CD4-positive, alpha-beta T cell treated with Interleukin-15 for 1 hour (primary cell): Measurements from ENCODE around the gene CROCC2.

Source experiments
- DNase-seq: peaks from one replicate; pipeline ENCODE4 v3.0.0-alpha.2; 2020

CROCC2 gene

DNA sequence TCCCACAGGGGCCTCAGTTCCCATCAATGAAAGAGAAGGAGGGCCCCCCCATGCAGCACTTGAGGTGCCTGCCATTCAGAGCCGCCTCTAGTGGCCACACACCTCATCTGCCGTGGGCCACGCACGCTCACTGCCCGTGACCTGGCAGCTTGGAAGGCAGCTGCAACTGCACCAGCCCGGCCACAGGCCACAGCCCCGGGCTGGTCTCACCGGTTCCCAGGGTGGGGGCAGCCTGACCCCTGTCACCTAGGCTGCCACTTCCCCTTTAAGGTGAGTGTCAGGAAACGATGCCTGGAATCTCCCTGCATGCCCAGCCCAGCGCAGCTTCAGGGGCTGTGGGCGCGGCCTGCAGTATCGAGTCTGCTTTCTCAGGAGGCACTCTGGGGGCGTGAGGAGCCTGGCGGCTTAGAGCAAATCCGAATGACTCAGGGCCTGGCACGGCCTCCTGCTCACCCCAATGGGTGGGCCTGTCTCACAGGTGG, 12.7 kb upstream of the CROCC2 start:
- no peak for DNase-seq

DNA sequence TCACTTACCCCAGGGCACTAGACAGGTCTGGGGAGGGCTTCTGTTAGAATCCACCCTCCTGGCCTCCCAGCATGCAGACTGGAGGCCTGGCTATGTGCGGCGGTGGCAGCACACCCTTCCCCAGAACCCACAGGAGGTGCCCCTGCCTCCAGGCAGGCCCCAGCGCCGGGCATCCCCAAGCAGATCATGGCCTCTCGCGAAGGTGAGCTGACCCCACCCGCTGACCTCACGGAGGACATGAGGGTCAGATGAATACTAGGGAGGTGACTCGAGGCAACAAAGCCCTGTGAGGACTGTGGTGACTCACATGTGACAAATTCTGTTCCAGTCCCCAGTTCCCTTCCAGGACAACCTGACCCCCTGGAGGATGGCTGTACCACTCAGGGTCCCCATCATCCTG, 12.1 kb upstream of the CROCC2 start:
- DNase-seq, result no peak

DNA sequence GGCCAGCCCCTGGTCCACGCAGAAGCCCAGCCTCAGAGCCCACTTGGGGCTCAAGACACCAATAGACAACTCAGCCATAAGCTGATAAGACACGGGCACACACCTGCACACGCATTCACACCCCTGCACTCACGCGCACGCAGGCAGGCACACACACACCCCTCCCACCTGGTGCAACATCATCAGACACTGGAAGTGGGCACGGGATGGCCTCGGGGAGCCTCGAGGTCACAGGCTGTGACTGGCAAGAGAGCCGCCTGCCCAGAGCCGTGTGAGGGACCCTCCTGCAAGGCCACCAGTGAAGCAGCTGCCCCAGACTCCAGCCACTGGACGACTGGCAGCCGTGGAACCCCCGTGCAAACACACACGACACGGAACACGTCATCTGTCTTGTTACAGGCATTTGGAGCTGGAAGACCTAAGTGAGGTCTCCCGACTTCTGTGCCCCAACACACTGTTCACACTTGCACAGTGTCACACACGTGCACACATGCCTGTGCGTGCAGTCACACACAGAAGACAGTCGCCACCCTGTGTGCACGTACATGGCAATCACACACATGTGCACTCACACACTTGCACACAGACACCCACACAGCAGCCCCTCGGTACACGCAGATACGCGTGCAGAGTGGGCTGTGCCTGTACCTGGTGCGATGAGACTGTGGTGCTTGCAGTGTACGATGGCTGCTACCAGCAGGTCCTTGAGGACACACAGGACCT, 11.1 kb upstream of the CROCC2 start:
- no peak for DNase-seq

DNA sequence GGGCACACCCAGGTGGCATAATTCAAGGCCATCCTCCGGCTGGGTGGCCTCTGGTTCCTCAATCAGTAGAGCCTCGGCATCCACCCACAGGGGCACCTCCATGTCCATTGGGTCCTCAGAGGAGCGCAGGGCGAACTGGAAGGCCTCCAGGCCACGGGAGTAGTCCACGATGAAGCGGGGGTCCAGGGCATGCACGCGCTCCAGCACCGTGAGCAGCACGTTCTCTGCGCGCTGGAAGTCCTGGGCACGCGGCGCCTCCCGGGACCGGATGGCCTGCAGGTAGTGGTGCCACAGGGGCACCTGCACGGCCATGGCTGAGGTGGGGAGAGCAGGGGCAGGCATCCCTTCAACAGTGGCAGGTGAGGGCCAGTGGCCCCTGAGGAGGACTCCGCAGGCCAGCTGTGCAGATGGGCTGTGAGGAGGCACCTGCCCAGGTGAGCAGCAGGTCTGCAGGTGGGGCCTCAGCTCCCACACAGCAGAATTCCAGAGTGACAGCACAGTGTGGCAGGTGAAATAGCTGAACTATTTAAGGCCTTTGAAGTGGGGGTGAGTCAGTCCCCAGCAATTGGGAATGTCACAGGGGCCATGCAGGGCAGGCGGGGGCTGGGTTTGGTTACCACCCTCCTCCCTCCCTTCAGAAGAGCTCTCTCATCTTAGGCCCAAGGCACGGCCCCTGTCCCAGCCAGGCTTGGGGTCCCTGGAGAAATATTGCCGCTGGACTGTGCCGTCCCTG, 10.3 kb upstream of the CROCC2 start, which contains the start of gene MAB21L4:
MAB21L4 (minus strand) TSS at position 501 of the 733 bp plus-strand sequence; CDS start at position 342, 159 bp downstream.
- DNase-seq, result no peak

GRCh38 chr2:240896394-240896793, 9.7 kb upstream of the CROCC2 start:
- DNase-seq, result no peak

- DNase-seq, result no peak
Observed at GRCh38 chr2:240896871-240897692, 9.1 kb upstream of the CROCC2 start.

GRCh38 chr2:240898108-240898730, 7.9 kb upstream of the CROCC2 start:
- no peak for DNase-seq

GRCh38 chr2:240898731-240899467, 7.2 kb upstream of the CROCC2 start:
- no peak for DNase-seq

GRCh38 chr2:240899468-240899865, 6.7 kb upstream of the CROCC2 start:
- no peak for DNase-seq

DNA sequence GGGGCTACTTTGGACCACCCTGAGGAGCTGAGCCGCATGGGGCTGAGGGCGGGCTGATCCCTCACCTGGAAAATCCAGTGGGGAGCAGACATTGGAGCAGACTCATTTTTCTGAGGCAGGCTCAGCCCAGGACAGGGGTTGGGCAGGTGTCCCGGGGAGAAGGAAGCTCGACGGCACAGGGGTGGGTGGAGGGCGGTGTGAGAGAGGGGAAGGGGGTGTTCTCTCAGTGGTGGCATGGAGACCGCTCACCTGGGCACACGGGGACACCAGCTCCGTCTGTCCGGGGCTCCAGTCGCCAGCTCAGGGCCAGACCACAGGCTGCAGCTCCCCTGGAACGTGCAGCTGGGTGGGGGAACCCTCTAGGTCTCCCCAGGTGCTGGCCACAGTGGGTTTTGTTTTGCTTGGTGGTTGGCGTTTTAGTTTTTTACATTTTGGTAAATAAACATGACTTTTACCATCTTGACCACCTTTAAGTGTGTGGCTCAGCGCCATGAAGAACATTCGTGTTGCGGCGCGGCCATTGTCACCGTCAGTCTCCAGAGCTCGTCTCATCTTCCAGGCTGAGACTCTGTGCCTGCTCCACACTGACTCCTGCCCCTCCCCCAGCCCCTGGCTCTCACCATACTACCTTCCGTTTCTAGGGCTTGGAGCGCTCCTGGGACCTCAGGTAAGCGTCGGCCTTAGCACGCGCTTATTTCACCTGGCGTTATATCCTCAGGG, 5.8 kb upstream of the CROCC2 start:
- no peak for DNase-seq

- no peak for DNase-seq
Observed at GRCh38 chr2:240901986-240902614, 4.0 kb upstream of the CROCC2 start.

DNA sequence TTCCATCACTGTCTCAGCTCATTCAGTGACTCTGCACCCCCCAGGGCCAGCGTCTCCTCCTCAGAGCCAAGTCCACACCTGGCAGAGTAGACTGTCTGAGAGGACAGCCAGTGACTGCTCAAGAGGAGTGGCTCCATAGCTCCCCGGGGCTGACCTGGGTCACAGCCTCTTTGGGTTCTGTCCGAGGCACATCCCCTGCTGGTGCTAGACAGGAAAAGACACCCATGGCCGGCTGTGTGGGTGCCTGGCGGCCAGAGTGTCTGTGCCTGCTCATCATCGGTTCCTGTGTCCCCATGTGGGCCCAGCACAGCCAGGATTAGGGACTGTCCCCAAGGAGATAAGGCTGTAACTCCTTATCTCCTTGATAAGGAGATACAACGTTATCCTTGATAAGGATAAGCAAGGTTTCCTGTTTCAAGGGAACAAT, 3.5 kb upstream of the CROCC2 start:
- no peak for DNase-seq

- no peak for DNase-seq
Observed at GRCh38 chr2:240903191-240904060, 2.7 kb upstream of the CROCC2 start.

DNA sequence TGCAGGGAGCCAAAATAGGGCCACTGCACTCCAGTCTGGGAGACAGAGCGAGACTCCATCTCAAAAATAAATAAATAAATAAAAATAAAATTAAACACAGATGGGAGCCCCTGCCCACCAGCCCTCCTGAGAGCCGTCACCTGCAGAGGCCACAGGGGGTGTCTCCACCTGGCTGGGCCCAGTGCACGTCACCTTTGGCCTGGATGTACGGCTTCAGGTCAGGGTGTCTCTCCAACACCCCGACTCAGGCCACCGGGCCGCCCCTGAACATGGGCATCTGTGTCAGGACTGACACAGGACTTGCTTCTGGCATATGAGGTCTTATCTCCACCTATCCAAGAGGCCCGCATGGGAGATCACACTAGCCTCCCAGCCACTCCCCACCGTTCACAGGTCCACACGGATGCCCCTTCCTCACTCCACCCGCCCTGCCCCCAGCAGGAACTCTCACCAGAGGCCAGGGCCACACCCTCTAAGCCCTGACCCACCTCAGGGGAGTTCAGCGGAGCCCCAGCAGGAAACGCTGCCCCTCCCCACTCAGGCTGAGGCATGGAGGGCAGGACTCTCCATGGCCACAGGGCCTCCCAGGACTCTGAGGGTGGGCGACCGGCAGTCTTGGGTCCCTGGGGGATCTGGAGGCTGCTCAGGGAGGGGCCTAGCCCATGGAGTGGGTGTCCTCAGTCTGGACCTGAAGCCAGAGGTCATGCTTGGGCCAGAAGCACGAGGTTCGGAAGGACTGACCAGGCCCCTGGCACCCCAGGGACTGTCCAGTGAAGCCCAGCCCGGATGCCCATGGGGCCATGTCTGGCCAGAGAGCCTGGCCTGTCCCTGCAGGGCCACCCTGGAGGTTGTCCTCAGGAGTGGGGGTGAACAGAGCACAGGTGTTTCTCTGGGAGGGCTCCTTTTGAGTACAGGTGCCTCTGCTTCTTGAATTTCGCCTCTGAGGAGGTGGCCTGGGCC, 1.6 kb upstream of the CROCC2 start:
- no peak for DNase-seq

DNA sequence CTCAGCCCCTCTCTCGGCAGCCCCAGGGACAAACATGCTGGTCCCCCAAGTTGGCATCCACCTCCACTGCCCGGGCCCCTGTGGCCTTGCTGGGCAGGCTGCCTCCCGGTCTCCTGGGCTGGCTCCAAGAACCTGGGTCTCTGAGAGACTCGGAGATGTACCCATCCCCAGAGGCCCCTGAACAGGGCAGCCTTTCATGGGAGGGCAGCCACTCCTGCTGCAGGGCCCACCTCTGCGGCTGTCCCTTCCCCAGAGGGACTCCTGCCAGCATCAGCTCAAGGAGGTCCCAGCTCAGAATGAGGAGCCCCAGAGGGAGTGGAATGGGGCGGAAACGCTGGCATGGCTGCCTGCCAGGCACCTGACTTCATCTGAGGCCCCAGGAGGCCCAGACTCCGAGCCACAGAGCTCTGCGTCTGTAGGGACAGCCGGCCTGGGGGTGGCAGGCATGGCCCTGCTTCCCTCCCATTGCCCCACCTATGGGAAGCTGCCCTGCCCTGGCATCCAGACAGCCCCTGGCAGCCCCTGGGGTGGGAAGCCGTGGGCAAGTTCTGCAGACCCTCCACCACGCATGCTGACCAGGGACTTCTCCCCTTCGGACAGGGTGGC, 857 bp upstream of the CROCC2 start:
- no peak for DNase-seq

DNA sequence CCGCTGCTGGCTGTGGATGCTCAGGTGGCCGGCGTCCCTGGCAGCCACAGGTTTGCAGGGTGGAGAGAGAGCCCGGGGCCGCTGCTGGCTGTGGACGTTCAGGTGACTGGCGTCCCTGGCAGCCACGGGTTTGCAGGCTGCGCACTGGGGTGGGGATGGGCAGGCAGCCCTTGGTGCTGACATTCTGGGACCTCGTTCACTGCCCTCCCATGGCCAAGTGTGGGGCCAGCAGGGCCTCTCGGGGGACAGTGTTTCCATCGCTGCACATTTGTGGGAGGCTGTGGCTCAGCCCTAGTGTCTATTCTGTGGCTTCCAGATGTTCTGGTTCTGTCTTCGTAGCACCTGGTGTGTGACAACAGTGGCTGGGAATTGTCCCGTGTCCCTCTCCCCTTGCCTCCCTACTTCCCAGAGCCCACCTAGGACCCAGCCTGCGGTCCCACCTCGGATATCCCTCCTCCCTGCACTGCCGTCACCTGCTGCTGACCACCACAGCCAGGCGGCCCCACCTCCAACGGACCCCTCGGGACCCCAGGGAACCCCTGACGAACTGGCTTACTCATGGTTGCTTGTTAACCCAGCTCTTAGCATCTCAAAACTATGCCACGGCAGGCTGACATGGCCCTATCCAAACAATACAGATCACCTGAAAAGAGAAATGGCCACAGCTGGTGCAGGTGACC, 915 bp downstream of the CROCC2 start:
- no peak for DNase-seq

GRCh38 chr2:240909216-240909974, 3.3 kb downstream of the CROCC2 start:
- no peak for DNase-seq
